Choroid plexus epithelial cell (primary cell): ENCODE results near the gene VTI1A.

Experiments
- DNase-seq: peaks from one replicate; pipeline ENCODE4 v3.0.0-alpha.2; 2010; ENCODE audit warnings: low read depth
- H3K4me3 ChIP-seq: 2 replicates; pipeline ENCODE4 v1.5.1; 2011; ENCODE audit warnings: low read depth, mild to moderate bottlenecking, control low read depth, low read length, moderate library complexity
- TF ChIP-seq, protein P1 (sequence below): conservative IDR thresholded peaks from 2 replicates; pipeline ENCODE4 v1.5.1; 2011; ENCODE audit warnings: low read depth, mild to moderate bottlenecking, control low read depth, inconsistent platforms, low read length, moderate library complexity

The VTI1A gene

GRCh38 chr10:112619556-112619955 is 172.5 kb downstream of the VTI1A start:
- TF ChIP-seq, protein P1, sequence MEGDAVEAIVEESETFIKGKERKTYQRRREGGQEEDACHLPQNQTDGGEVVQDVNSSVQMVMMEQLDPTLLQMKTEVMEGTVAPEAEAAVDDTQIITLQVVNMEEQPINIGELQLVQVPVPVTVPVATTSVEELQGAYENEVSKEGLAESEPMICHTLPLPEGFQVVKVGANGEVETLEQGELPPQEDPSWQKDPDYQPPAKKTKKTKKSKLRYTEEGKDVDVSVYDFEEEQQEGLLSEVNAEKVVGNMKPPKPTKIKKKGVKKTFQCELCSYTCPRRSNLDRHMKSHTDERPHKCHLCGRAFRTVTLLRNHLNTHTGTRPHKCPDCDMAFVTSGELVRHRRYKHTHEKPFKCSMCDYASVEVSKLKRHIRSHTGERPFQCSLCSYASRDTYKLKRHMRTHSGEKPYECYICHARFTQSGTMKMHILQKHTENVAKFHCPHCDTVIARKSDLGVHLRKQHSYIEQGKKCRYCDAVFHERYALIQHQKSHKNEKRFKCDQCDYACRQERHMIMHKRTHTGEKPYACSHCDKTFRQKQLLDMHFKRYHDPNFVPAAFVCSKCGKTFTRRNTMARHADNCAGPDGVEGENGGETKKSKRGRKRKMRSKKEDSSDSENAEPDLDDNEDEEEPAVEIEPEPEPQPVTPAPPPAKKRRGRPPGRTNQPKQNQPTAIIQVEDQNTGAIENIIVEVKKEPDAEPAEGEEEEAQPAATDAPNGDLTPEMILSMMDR, result no peak
- no peak overlapping the region for H3K4me3 ChIP-seq
- no peak for DNase-seq

- DNase-seq, result no peak
Measured at GRCh38 chr10:112622786-112623185, 175.8 kb downstream of the VTI1A start.

DNA sequence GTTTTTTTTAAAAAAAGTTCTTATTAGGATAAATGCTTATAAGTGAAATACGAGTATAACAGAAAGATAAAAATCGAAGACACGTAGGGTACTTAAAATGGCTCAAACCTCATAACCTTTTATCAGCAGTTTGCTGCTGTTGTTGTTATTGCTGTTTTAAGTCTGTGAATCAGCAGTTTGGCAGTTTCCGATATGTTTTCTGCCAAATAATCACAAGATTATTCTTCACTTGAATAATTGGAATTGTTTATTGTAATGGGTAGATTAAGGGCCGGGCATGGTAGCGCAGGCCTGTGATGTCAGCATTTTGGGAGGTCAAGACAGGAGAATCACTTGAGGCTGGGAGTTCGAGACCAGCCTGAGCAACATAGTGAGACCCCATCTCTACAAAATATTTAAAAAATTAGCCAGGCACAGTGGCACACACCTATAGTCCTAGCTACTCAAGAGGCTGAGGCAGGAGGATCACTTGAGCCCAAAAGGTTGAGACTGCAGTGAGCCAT is 177.6 kb downstream of the VTI1A start:
- no peak for DNase-seq
- H3K4me3 ChIP-seq, result no peak overlapping the region
- TF ChIP-seq, protein P1, result no peak

More at GRCh38 chr10:112622786-112623185, 175.8 kb downstream of the VTI1A start:
- no peak overlapping the region for H3K4me3 ChIP-seq
- TF ChIP-seq, protein P1, result no peak

DNA sequence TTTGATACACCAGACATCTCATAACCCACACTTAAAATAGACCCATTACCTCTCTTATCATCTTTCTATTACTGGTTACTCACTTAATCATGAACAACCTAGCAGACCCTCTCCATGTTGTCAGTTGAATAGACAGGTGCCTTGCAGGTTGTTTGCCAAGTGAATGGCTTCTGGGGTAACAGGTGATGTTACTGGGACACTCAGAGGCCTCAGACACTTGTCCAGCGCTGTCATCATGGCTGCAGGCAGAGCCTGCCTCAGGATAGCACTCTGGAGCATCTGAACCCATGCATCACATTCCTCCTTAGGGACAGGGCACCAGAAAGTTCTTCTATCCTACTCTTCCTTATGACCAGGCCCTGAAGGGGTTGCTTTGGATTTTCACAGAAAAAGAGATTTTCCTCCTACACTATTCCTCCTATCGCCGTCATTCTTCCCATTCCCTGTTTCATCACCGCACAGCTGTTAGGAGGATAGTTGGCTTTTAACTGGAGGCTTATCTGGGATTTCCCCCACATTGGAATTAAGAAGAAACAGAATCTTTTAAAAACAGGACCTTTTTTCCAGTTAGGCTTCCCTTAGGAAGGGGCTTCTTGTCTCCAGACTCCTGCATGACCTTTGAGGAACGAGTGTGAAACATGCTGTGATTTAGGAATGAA is 182.1 kb downstream of the VTI1A start:
- DNase-seq, result no peak
- TF ChIP-seq, protein P1, result no peak
- no peak overlapping the region for H3K4me3 ChIP-seq

DNA sequence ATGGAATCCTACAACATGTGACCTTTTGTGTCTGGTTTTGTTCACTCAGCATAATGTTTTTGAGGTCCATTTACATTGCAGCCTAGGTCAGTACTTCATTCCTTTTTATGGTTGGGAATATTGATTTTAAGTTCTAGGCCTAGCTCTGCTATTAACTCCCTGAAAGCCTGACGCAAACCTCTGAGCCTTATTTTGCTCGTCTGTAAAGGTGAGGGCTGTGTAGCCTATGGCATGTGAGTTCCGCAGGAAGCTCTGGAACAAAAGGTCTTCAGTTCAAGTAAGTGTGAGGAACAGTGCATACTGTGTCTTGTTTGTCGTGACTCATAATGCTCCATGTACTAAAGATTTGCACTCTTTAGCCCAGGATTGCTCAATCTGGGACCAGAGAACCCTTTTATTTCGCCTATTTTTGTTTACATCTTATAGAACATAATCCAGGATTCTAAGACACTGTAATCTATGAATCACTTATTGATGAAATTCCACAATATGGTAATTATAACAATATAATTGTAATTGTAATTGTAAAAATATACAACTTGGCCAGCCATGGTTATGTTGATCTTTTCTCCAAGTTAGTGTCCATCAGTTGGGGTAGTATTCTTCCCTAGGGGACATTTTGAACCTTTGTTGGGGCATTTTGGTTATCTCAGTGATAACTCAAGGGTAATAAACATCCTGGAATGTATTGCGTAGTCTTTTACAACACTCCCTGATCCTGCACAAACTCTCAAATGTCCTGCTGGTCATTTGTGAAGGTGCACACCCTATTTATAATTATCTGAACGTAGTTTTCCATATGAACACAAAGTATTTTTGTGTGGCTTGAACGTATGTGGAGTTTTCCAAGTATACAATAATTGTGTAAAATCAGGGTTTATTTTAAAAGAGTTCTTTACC is 184.7 kb downstream of the VTI1A start:
- TF ChIP-seq, protein P1, result peak; percentile 25
- H3K4me3 ChIP-seq, result no peak overlapping the region
- peak; percentile 94 for DNase-seq

GRCh38 chr10:112634096-112634830 is 187.2 kb downstream of the VTI1A start:
- TF ChIP-seq, protein P1, result no peak
- no peak overlapping the region for H3K4me3 ChIP-seq
- DNase-seq, result peak; percentile 44
